ENCODE measurements around the gene UBE2V1. TPM values are rescaled to one million over a fixed set of nuclear protein-coding genes. Genes with fewer than 3 reads are reported as not detected.
A peak's percentile ranks its signal among the peaks of the same experiment; 100 is the strongest.

The UBE2V1 gene
- total RNA-seq, 4 donors from 2014 or later, result 80.5 to 162 (median 99.0) TPM

DNA sequence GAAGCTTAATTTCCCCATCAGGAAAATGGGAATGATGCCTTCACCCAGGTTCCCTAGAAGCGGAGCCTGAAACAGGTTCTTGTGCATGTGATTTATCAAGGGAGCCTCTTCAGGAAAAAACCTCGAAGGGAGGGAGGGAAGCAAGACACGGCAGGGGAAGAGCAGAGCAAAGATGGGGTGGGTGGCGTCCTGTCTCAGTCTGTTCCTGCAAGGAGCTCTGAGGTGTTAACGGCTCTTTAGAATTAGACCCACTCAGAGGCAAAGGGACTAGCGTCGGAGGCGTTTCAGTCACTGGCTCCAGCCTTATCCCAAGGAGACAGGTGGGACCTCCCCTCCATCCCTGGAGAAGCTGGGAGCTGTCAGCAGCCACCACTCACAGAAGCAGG, 15.6 kb upstream of the UBE2V1 start:
- TF ChIP-seq, protein P1, sequence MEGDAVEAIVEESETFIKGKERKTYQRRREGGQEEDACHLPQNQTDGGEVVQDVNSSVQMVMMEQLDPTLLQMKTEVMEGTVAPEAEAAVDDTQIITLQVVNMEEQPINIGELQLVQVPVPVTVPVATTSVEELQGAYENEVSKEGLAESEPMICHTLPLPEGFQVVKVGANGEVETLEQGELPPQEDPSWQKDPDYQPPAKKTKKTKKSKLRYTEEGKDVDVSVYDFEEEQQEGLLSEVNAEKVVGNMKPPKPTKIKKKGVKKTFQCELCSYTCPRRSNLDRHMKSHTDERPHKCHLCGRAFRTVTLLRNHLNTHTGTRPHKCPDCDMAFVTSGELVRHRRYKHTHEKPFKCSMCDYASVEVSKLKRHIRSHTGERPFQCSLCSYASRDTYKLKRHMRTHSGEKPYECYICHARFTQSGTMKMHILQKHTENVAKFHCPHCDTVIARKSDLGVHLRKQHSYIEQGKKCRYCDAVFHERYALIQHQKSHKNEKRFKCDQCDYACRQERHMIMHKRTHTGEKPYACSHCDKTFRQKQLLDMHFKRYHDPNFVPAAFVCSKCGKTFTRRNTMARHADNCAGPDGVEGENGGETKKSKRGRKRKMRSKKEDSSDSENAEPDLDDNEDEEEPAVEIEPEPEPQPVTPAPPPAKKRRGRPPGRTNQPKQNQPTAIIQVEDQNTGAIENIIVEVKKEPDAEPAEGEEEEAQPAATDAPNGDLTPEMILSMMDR (IDR thresholded peaks at IDR 0.05), result no peak
- no peak for TF ChIP-seq POLR2A (IDR thresholded peaks at IDR 0.05)
- TF ChIP-seq EP300 (IDR thresholded peaks at IDR 0.05), result no peak
- no peak for TF ChIP-seq POLR2AphosphoS5 (IDR thresholded peaks at IDR 0.05)
- 86% methylated on average over 8 of the region's 8 CpGs for WGBS
- no peak for DNase-seq (ENCODE audit: low spot score in 2 of 2)
- peaks cover 73% of the 10 kb centered on the region for H3K36me3 ChIP-seq
- H3K27ac ChIP-seq, result no peak overlapping the region
- H3K9me3 ChIP-seq, result no peaks in the 10 kb centered on the region
- H3K27me3 ChIP-seq, result no peaks in the 10 kb centered on the region
- no peak overlapping the region for H3K4me3 ChIP-seq
- H3K4me1 ChIP-seq, result peaks cover 19% of the 10 kb centered on the region

DNA sequence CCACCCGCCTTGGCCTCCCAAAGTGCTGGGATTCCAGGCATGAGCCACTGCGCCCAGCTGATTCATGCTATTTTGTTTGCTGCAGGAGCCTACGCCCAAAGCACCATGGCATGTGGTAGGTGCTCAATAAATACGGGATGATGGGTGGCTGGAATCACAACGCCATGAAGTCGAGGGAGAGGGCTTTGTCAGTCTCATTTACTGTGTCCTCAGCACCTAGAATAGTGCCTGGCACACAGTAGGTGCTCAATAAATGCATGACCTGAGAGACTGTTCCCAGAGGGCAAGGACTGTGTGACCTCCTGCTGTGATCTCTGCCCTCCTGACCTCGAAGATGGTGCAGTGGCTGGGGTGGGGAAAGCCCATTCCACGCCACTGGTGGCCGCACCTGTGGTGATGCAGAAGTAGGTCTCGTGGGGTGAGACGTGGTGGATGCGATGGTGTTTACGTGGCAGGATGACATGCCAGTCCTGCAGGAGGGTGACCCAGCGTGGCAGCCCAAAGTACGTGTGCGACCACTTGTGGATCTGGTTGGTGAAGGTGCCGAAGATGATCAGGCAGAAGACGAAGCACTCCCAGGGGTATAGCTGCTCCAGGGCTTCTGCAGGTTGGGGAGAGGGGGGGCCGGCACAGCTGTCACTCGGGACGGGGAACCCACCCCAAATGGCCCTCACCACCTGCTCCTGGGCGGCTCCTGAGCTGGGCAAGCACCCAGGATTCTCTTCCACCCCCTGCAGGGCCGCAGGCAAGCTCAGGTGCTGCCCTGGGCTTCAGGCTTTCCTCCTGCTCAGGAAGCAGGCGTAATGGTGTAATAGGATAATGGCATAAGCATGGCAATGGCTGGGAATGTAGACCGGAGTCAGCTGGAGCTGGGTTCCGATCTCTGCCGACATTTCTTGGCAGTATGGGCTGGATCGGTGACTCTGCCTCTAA, 14.9 kb upstream of the UBE2V1 start:
- WGBS, result 92% methylated on average over 26 of the region's 28 CpGs

GRCh38 chr20:50126662-50127061, 13.7 kb upstream of the UBE2V1 start:
- H3K4me1 ChIP-seq, result peaks cover 14% of the 10 kb centered on the region
- no peak overlapping the region for H3K27ac ChIP-seq
- TF ChIP-seq EP300 (IDR thresholded peaks at IDR 0.05), result no peak
- TF ChIP-seq POLR2A (IDR thresholded peaks at IDR 0.05), result no peak
- no peak for TF ChIP-seq POLR2AphosphoS5 (IDR thresholded peaks at IDR 0.05)
- no peak overlapping the region for H3K4me3 ChIP-seq
- no peaks in the 10 kb centered on the region for H3K27me3 ChIP-seq
- no peaks in the 10 kb centered on the region for H3K9me3 ChIP-seq
- 46% methylated on average over 4 of the region's 4 CpGs for WGBS
- peaks cover 72% of the 10 kb centered on the region for H3K36me3 ChIP-seq
- DNase-seq (ENCODE audit: low spot score in 2 of 2), result no peak

More for the DNA sequence above, 14.9 kb upstream of the UBE2V1 start:
- no peaks in the 10 kb centered on the region for H3K27me3 ChIP-seq
- H3K4me3 ChIP-seq, result no peak overlapping the region
- peaks cover 14% of the 10 kb centered on the region for H3K4me1 ChIP-seq
- H3K9me3 ChIP-seq, result no peaks in the 10 kb centered on the region
- DNase-seq (ENCODE audit: low spot score in 2 of 2), result no peak
- peaks cover 72% of the 10 kb centered on the region for H3K36me3 ChIP-seq
- no peak for TF ChIP-seq POLR2A (IDR thresholded peaks at IDR 0.05)
- H3K27ac ChIP-seq, result no peak overlapping the region

- peaks cover 23% of the 10 kb centered on the region for H3K4me1 ChIP-seq
- peaks cover 70% of the 10 kb centered on the region for H3K36me3 ChIP-seq
Observed at GRCh38 chr20:50125279-50125678, 12.3 kb upstream of the UBE2V1 start.

DNA sequence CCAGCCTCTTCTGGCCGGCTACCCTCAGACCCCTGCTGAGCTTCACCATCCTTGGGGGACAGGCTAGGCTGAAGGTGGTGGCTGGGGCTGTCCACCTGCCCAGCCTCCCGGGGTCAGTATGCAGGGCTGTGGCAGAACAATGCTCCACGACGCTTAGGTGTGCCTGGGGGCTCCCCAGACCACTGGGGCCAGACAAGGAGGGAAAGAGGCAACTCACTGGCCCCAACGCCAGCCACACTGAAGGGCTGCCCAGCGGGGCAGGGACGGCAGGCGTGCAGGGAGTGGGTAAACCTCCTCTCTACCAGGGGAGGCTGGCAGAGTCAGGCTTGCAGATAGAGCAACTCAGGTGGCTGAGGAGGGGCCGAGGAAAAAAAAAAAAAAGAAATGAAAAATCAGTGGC, 11.5 kb upstream of the UBE2V1 start:
- Histone ChIP-seq H3K36me3 (peaks cover 62% of the 10 kb centered on the region), H3K4me3 (no peak overlapping the region), H3K27me3 (no peaks in the 10 kb centered on the region), H3K27ac (no peak overlapping the region), H3K4me1 (peaks cover 18% of the 10 kb centered on the region), H3K9me3 (no peaks in the 10 kb centered on the region)
- TF ChIP-seq, protein P1 (IDR thresholded peaks at IDR 0.05), result no peak
- WGBS, result 97% methylated on average over 9 of the region's 9 CpGs
- no peak for DNase-seq (ENCODE audit: low spot score in 2 of 2)

More at GRCh38 chr20:50125279-50125678, 12.3 kb upstream of the UBE2V1 start:
- Histone ChIP-seq H3K27me3 (no peaks in the 10 kb centered on the region), H3K4me3 (no peak overlapping the region), H3K9me3 (no peaks in the 10 kb centered on the region), H3K27ac (no peak overlapping the region)
- WGBS, result 95% methylated on average over 3 of the region's 3 CpGs
- no peak for DNase-seq (ENCODE audit: low spot score in 2 of 2)
- TF ChIP-seq POLR2AphosphoS5 (IDR thresholded peaks at IDR 0.05), result no peak

DNA sequence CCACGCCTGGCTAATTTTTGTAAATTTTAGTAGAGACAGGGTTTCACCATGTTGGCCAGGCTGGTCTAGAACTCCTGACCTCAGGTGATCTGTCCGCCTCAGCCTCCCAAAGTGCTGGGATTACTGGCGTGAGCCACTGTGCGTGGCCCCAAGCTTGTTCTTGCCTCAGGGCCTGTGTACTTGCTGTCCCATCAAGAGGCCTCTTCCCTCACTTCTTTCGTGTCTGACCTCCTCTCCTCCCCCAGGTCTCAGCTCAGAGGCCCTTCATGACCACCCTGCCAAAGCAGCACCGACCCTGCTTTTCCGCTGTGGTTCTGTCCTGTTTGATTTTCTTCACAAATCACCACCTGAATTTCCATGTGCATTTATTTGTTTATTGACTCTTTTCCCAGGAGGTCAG, 10.5 kb upstream of the UBE2V1 start:
- DNase-seq (ENCODE audit: low spot score in 2 of 2), result peak in 1 of 2 donors; percentile 42

More for the DNA sequence above, 10.5 kb upstream of the UBE2V1 start:
- H3K27me3 ChIP-seq, result no peaks in the 10 kb centered on the region
- H3K27ac ChIP-seq, result no peak overlapping the region
- TF ChIP-seq, protein P1 (IDR thresholded peaks at IDR 0.05), result no peak
- TF ChIP-seq EP300 (IDR thresholded peaks at IDR 0.05) (no peak), POLR2A (IDR thresholded peaks at IDR 0.05) (no peak), POLR2AphosphoS5 (IDR thresholded peaks at IDR 0.05) (no peak)
- peaks cover 18% of the 10 kb centered on the region for H3K4me1 ChIP-seq
- WGBS, result 89% methylated on average over 7 of the region's 7 CpGs
- no peaks in the 10 kb centered on the region for H3K9me3 ChIP-seq
- H3K4me3 ChIP-seq, result no peak overlapping the region
- peaks cover 52% of the 10 kb centered on the region for H3K36me3 ChIP-seq

All from suprapubic skin (tissue), 4 donors.